Measurements from ENCODE around the gene CPSF7. TPM values are rescaled to one million over a fixed set of nuclear protein-coding genes. Genes with fewer than 3 reads are reported as not detected.

The CPSF7 gene
- total RNA-seq, 3 donors from 2014 or later: 40.6 to 62.5 (median 46.2) TPM

DNA sequence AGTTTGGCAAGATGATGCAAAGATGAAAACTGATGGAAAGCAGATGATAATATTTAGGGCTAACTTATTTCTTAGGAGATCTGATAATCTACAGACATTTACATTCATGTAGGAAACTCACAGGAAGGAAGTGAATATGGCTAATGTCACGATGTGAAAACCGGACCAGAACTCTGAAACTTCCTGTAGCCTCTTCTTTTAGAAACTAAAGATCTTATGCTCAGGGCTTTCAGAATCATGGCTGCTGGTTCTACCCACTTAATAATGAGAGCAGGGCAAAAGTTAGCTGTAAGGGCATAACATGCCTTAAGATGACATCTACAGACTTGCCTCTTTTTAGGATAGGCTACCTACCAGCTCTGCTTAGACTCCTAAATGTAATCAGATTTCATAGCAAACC is 15.2 kb downstream of the CPSF7 start:
- no peak overlapping the region for H3K27ac ChIP-seq
- H3K4me3 ChIP-seq: no peak overlapping the region
- no peaks in the 10 kb centered on the region for H3K9me3 ChIP-seq
- peaks cover 17% of the 10 kb centered on the region for H3K36me3 ChIP-seq
- H3K27me3 ChIP-seq: no peaks in the 10 kb centered on the region
- no peaks in the 10 kb centered on the region for H3K4me1 ChIP-seq
- intact Hi-C loops (cut with DNase I; ENCODE audit: low total_unique reads): no loop called here
- no peak for DNase-seq (ENCODE audit: low spot score in 2 of 2)
- TF ChIP-seq POLR2AphosphoS5 (IDR thresholded peaks at IDR 0.05) (no peak), POLR2A (IDR thresholded peaks at IDR 0.05) (no peak)
- TF ChIP-seq, protein P1, sequence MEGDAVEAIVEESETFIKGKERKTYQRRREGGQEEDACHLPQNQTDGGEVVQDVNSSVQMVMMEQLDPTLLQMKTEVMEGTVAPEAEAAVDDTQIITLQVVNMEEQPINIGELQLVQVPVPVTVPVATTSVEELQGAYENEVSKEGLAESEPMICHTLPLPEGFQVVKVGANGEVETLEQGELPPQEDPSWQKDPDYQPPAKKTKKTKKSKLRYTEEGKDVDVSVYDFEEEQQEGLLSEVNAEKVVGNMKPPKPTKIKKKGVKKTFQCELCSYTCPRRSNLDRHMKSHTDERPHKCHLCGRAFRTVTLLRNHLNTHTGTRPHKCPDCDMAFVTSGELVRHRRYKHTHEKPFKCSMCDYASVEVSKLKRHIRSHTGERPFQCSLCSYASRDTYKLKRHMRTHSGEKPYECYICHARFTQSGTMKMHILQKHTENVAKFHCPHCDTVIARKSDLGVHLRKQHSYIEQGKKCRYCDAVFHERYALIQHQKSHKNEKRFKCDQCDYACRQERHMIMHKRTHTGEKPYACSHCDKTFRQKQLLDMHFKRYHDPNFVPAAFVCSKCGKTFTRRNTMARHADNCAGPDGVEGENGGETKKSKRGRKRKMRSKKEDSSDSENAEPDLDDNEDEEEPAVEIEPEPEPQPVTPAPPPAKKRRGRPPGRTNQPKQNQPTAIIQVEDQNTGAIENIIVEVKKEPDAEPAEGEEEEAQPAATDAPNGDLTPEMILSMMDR (IDR thresholded peaks at IDR 0.05): no peak

DNA sequence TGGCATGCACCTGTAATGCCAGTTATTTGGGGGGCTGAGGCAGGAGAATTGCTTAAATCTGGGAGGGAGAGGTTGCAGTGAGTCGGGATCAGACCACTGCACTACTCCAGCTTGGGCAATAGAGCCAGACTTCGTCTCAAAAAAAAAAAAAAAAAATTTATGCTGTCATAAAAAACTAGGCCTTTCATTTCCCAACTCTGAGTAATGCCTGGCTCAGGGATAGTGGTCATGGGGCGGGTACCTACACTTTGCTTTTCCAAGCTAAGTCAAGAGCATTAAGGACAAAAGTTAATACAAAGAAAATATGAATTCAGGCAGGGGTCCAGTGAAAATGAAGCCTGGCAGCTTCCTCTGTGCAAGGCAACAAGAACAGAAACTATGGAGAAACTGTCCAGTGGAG is 16.3 kb downstream of the CPSF7 start:
- intact Hi-C loops (cut with DNase I; ENCODE audit: low total_unique reads): no loop called here
- TF ChIP-seq POLR2AphosphoS5 (IDR thresholded peaks at IDR 0.05) (no peak), POLR2A (IDR thresholded peaks at IDR 0.05) (no peak)
- TF ChIP-seq, protein P1 (IDR thresholded peaks at IDR 0.05): no peak
- H3K4me1 ChIP-seq: no peaks in the 10 kb centered on the region
- H3K9me3 ChIP-seq: no peaks in the 10 kb centered on the region
- H3K4me3 ChIP-seq: no peak overlapping the region
- H3K27me3 ChIP-seq: no peaks in the 10 kb centered on the region
- DNase-seq (ENCODE audit: low spot score in 2 of 2): no peak
- peaks cover 17% of the 10 kb centered on the region for H3K36me3 ChIP-seq
- H3K27ac ChIP-seq: no peak overlapping the region

GRCh38 chr11:61411589-61411988 is 18.2 kb downstream of the CPSF7 start:
- no peak overlapping the region for H3K27ac ChIP-seq
- no peaks in the 10 kb centered on the region for H3K27me3 ChIP-seq
- TF ChIP-seq, protein P1 (IDR thresholded peaks at IDR 0.05): no peak
- no peak for TF ChIP-seq POLR2A (IDR thresholded peaks at IDR 0.05)
- no peak for TF ChIP-seq POLR2AphosphoS5 (IDR thresholded peaks at IDR 0.05)
- no peaks in the 10 kb centered on the region for H3K9me3 ChIP-seq
- no peak overlapping the region for H3K4me3 ChIP-seq
- no peak for DNase-seq (ENCODE audit: low spot score in 2 of 2)
- intact Hi-C loops (cut with DNase I; ENCODE audit: low total_unique reads): no loop called here
- H3K4me1 ChIP-seq: no peaks in the 10 kb centered on the region
- peaks cover 17% of the 10 kb centered on the region for H3K36me3 ChIP-seq

DNA sequence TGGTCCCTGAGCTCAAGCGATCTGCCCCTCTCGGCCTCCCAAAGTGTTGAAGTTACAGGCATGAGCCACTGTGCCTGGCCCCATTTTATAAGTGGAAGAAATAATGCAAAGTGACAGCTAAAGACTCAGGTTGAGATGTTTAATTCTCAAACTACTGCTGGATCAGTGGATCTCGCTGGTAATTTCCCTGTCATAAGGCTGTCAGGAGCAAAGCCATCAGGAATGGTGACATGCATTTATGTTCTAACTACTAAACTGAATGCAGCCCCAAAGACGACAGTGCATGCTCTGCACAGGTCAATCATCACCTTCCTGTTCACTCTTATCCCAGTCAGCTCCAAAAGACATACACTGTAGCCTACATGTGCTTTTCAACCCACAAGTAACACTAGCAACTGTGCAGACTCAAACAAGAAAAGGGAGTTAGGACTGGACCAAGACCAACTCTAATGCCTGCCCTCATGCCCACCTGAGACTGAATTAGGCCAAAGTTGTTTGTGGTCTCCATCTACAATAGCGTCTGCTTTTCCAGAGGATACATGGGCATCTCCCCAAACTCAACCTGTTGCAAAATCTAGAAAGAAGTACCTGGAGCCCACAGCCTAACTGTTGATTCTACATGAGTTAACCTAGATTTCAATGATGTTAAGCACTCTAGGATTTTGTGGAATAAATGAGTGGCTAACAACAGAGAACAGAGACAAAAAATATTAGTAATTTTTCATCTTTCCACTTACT is 22.6 kb downstream of the CPSF7 start:
- no peak for DNase-seq (ENCODE audit: low spot score in 2 of 2)
- H3K9me3 ChIP-seq: no peaks in the 10 kb centered on the region
- H3K36me3 ChIP-seq: peaks cover 13% of the 10 kb centered on the region
- peaks cover 4 to 10% of the 10 kb centered on the region in 2 donors for H3K4me1 ChIP-seq
- TF ChIP-seq POLR2AphosphoS5 (IDR thresholded peaks at IDR 0.05) (no peak), POLR2A (IDR thresholded peaks at IDR 0.05) (no peak)
- TF ChIP-seq, protein P1 (IDR thresholded peaks at IDR 0.05): no peak
- intact Hi-C loops (cut with DNase I; ENCODE audit: low total_unique reads): no loop called here
- H3K27me3 ChIP-seq: no peaks in the 10 kb centered on the region
- H3K4me3 ChIP-seq: no peak overlapping the region
- peak overlapping the region; percentile 74 to 92 for H3K27ac ChIP-seq

DNA sequence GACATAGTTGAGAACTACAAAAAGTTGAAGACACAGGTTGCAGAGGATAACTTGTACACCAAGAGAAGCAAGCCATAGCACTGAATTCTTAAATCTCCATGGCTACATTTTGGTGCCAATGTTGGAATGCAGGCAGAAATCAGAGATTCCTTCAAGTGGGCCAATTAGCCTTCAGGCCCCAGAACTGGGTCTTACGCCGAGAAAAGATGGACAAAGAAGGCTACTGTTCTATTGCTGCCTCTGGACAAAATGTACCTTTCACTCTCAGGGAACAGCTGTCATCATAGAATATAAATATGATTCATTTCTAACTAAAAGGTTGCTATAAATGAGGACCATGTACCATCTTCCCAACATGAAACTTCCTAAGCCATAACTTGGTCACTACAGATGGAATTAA is 23.7 kb downstream of the CPSF7 start:
- H3K27ac ChIP-seq: peak overlapping the region; percentile 74 to 92
- no peaks in the 10 kb centered on the region for H3K27me3 ChIP-seq
- H3K9me3 ChIP-seq: no peaks in the 10 kb centered on the region
- peaks cover 4 to 10% of the 10 kb centered on the region in 2 donors for H3K4me1 ChIP-seq
- DNase-seq (ENCODE audit: low spot score in 2 of 2): peak in 1 of 2 donors; percentile 51
- no peak overlapping the region for H3K4me3 ChIP-seq
- intact Hi-C loops (cut with DNase I; ENCODE audit: low total_unique reads): no loop called here
- peaks cover 7% of the 10 kb centered on the region for H3K36me3 ChIP-seq
- no peak for TF ChIP-seq POLR2A (IDR thresholded peaks at IDR 0.05)
- TF ChIP-seq POLR2AphosphoS5 (IDR thresholded peaks at IDR 0.05): no peak
- TF ChIP-seq, protein P1 (IDR thresholded peaks at IDR 0.05): no peak
